Measurements from ENCODE around the gene ARSG.
A peak's percentile ranks its signal among the peaks of the same experiment; 100 is the strongest.
"Not testable (repeated sequence)": the region's sequence is repeated elsewhere in the genome, so short reads cannot be mapped to it uniquely, and the experiment has no call there.

Gene ARSG

DNA sequence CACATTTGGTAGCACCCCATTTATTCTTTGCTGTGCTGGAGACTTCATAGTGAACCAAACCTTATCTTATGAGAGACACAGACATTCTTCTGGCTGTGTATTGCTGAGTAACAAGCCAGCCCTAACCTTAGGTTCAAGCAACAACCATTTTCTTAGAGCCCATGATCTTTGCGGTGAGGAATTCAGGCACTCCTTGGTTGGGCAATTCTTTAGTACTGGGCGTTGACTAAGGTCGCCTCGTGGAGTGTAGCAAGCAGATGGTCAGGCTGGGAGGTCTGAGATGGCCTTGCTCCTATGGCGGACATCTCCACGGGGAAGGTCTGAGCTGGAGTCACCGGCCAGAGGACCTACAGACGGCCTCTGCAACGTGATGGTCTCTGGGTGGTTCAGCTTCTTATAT lies 43.1 kb downstream of the ARSG start:
- no peak for DNase-seq

DNA sequence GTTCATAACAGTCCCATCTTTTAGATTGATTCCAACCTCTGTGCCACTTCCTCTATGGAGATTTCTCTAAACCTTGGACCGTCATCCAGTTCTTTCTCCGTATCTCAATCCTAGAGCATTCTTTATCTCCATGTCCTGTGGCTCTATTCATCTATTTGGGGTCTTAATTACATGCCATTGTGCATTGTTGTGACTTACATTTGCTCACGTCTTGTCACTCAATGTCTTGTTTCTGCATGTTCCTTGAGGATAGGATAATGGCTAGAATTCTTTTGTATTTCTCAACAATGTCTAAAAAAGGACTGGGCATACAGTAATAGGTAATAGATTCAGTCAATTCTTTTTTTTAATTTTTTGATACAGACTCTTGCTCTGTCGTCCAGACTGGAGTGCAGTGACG lies 50.2 kb downstream of the ARSG start:
- no peak for DNase-seq

DNA sequence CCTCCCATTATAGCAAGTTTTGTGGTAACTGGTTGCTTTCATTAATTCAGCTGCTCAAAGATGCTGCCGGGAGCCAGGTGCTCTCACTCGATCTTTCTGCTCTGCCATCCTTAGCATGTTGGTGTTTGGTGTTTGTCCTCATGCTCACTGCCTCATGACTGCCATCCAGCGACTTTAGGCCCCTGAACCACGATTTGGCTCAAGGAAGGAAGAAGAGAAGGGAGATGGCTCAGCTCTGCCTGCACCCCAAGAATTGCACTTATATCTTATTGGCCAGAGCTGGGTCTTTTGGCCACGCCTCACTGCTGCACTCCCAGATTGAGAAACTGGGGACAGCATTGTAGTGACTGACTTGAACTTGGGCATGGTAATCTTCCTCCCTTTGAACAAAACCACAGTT lies 52.7 kb downstream of the ARSG start:
- no peak for DNase-seq

DNA sequence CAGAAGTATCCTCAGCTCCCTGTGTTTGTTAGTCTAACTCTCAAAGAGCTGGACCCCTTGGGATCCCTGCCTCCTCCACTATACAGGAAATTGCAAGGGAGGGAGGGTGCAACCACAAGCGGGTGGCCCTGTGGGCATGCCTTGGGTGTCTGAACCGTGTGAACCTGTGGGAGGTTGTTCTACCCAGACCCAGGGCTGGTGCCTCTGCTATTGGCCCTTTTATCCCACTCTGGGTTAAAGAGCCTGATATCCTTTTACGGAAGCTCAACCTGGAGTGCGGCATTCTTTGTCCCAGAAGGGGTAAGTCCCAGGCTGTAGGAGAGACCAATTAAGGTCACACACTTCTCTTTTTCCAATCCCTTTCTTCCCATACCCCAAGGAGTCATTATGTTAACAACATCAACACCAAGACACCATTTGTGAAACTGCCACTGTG lies 53.4 kb downstream of the ARSG start:
- DNase-seq: no peak

DNA sequence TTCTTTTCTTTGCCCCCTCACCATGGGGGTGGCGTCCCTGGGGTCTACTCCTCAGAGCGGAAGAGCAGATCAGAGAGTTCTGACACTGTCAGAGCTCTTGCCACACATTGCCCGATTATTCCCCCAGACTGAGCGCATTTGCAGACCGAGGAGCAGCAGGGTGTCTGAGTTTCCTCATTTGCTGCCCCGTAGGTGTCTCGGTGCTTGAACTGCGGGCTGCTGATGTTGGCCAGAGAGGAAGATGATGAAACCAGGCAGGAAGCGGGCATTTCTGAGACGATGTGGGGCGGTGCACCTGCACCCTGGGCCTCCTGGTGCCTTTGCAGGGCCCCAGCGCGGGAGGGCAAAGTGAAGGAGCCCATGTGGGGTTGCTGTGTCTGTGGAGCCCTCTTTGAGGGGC lies 55.2 kb downstream of the ARSG start:
- no peak for DNase-seq

DNA sequence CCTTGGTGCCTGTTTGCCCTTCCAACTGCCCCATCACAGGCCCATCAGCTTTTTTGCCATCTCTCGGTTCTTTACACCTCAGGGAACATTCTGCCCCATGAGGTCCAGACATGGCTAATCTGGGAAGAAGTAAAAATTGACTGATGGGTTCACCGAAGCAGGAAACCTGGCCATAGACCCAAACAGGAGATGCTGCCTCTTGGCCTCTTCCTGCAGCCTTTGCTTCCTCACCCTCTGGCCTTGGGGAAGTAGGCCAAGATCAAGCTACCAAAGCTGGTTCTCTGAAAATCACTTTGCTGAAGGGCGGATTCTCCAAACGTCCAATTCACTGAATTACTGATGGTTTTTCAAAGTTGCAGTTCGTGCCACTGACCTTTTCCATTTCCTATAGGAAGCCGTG lies 56.1 kb downstream of the ARSG start:
- no peak for DNase-seq

DNA sequence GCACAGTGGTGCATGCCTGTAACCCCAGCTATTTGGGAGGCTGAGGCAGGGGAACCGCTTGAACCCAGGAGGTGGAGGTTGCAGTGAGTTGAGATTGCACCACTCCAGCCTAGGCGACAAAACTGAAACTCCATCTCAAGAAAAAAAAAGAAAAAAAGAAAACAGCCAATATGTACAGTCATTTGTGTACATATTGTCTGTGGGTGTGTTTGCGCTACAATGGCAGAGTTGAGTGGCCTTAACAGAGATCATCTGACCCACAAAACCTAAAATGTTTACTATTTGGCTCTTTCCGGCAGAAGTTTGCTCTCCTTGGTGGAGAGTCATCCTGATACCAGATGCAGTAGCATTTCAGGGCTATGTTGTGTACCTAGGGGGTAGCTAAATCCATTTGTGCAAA lies 57.9 kb downstream of the ARSG start:
- no peak for DNase-seq

DNA sequence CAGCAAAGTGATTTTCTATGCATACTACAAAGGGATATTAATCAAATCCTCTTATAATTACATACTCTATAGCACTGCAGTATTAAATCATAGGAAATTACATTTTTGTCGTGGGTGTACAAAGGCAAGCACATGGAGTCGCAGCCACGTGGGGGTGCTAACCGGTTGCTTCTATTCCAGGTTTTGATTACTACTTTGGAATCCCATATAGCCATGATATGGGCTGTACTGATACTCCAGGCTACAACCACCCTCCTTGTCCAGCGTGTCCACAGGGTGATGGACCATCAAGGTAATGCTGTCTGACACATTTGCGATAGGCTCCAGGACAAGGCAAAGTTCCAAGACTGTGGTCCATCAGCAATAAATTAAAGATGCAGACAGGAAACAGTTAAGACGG lies 60.1 kb downstream of the ARSG start:
- DNase-seq: no peak

DNA sequence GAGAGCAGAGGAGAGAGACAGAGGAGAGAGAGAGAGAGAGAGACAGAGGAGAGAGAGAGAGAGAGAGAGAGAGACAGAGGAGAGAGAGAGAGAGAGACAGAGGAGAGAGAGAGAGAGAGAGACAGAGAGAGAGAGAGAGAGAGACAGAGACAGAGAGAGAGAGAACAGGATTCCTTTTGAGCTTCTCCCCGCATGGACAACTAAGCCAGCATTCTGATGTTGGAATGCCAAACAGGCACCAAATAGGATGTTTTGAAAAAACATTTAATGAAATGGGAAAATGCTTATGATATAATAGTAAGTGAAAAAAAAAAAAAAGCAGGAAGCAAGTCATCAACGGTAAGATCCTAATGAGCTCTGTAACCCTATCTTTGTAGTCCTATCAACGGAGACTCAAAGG lies 60.7 kb downstream of the ARSG start:
- DNase-seq: no peak

DNA sequence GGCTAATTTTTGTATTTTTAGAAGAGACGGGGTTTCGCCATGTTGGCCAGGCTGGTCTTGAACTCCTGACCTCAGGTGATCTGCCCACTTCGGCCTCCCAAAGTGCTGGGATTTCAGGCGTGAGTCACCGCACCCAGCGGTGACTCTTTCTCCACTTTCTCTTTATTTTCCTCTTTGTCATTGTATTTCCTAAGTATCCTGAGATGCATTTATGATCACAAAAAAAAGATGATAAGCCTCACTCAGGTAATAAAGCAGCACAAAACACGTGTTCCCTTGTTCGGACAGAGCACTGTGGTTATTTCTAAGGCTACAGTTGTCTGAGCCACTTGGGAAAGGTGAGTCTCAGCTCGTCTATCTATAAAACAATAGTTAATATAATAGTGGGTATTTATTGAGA lies 61.4 kb downstream of the ARSG start:
- DNase-seq: not testable (repeated sequence)

DNA sequence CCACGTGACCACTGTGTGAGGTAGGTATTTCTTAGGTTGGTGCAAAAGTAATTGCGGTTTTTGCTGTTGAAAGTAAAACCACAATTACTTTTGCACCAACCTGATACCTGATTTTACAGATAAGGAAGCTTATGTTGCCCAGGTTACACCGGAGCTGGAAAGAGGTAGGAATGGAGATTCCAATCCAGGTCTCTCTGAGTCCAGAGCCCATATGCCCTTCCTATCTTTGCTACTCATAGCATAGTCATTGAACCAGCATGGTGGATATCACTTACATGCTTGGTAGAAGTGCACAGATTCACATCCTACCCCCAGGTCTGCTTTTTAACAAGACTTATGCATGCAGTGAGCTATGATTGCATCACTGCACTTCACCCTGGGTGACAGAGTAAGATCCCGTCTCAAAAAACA lies 61.8 kb downstream of the ARSG start:
- DNase-seq: no peak

DNA sequence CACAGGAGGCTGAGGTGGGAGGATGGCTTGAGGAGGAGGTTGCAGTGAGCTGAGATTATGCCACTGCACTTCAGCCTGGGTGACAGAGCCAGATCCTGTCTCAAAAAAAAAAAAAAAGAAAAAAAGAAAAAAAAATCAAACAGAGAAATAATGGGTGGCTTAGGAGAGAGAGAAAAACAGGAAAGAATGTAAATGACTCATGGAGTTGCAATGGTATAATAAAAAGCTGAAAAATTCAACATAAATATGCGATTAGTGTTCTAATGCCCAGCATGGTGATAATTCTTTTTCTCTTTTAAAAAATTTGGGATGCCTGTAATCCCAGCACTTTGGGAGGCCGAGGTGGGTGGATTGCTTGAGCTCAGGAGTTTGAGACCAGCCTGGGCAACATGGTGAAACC lies 63.0 kb downstream of the ARSG start:
- DNase-seq: not testable (repeated sequence)

DNA sequence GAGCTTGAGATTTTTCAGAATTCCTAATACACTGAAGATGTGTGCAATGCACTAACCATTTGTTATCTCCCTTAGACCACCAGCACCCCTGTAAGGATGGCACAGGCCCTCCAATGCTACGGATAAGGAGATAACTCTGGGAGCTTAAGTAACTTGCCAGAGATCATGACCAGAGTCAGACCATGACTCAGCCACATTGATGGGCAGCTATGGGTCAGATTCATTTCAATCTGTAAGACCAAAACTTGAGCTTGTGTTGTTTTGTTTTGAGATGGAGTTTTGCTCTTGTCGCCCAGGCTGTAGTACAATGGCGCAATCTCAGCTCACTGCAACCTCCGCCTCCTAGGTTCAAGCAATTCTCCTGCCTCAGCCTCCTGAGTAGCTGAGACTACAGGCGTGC lies 63.8 kb downstream of the ARSG start:
- DNase-seq: not testable (repeated sequence)

DNA sequence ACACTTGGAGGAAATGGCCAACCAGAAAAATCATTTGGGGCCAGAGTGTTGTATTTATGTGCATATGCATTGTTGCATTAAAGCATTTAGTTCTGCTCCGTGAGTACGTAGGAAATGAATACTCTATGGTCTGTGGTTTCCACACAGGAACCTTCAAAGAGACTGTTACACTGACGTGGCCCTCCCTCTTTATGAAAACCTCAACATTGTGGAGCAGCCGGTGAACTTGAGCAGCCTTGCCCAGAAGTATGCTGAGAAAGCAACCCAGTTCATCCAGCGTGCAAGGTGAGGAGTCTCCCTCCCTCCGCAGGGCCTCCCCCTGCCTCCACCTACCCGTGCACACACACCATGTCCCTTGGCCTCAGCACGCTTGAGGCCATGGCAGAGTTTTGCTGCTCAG lies 65.2 kb downstream of the ARSG start:
- no peak for DNase-seq

DNA sequence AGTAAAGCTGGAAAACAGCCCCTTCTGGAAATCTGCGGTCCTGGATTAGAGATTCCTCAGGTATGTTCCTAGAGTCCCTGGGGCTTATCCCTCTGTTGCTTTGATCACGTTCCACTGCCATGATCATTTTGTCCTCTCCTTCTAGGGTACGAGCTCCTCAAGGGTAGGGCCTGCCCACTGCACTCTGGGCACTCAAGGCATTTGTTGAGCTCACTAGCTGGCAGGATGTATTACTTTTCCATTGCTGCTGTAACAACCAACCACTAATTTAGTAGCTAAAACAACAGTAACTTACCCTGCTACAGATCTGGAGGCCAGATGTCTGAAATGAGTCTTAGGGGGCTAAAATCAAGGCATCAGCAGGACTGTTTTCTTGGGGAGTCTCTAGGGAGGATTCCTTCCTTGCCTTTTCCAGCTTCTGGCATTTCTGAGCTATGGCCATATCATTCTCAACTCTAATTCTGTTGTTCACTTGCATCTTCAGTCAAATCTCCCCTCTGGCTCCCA lies 65.7 kb downstream of the ARSG start:
- DNase-seq: no peak

DNA sequence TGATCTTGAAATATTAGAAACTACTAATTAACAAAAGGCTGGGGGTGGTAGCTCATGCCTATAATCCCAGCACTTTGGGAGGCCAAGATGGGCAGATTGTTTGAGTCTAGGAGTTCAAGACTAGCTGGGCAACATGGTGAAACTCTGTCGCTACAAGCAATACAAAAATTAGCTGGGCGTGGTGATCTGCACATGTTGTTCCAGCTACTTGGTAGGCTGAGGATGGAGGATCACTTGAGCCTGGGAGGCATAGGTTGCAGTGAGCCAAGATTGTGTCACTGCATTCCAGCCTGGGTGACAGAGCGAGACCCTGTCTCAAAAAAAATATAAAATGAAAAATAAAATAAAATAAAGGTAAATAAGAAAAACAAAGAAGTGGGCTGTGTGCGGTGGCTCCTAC lies 66.6 kb downstream of the ARSG start:
- no peak for DNase-seq

DNA sequence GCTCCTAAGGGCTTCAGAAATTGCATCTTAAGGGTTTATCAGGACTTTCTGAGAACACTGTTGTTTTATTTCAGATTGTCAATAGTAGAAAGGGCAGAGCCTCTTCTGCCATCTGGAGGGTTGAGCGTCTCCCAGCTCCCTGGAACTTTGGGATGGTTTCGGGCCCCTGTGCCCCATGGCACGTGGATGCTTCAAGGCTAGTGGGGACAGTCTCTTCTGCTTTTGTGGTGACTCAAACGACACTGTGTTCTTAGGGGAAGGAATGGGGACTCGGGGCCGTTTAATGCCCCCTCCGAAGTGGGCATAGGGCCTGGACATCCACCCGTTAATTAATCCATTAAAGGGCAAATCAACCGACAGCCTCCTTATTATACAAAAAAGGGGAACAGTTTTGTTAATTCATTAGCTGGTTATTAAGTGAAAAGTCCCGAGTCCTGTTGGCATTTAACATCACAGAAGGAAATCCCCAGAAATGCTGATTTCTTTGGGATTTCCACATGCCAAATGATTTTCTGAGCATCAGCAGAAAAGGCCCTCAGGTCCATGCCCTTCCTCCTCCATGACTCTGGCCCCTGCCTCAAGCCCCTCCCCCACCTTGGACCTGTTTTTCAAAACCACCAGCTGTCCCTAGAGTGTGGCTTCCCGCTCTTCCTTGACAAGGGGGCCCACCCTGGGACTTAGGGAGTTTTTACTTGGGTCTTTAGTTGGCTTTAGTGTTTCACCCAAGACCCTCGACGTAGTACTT lies 68.7 kb downstream of the ARSG start:
- no peak for DNase-seq

DNA sequence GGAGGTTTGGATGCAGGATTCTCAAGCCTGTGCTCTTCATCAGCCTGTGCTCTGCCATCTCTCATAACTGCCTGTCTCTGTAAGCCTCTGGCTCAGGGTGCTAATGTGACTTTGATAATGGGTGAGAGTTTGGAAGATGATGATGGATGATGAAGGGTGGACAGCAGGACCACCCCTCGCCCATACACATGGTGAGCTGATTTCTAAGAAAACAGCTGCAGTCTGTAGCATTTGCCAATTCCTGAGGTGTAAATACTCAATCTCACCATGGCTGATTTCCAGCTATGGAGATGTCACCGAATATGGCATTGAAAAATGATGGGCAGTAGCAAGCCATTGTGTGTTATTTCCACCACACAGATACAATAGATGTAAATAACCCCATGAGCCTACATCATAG lies 74.2 kb downstream of the ARSG start:
- DNase-seq: no peak

DNA sequence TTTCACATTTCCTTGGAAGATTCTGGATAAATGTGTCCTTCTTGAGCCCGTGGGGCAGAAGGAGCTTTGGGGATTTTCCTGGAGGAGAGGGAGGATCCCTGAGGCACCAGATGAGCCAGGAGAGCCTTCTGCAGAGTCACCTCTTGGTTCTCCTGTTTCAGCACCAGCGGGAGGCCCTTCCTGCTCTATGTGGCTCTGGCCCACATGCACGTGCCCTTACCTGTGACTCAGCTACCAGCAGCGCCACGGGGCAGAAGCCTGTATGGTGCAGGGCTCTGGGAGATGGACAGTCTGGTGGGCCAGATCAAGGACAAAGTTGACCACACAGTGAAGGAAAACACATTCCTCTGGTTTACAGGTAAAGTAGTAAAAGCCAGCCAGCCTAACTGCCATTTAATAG lies 77.1 kb downstream of the ARSG start:
- DNase-seq: no peak

DNA sequence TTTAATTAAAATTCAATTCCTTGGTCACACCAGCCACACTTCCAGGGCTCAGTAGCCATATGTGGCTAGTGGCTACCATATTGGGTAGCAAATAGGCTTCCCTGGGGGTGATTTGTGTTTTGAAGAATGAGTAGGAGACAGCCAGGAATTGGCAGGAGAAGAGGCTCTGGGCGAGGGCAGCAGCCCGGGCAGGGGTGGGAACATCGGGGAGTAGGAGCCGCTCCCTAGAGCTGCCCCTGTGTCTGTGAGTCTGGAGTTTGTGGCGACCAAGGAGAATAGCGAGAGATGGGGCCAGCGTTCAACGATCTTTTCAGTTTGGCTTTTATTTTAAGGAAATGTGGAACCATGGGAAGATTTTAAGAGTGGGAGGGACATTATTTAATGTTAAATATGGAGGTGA lies 84.3 kb downstream of the ARSG start:
- DNase-seq: no peak

DNA sequence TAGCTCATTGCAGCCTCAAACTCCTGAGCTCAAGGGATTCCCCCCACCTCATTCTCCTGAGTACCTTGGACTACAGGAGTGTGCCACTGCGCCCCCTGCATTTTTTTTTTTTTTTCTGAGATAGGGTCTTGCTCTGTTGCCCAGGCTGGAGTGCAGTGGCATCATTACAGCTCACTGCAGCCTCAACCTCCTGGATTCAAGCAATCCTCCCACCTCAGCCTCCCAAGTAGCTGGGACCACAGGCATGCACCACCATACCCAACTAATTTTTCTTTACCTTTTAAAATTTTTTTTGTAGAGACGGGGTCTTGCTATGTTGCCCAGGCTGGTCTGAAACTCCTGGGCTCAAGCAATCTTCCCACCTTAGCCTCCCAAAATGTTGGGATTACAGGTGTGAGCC lies 84.9 kb downstream of the ARSG start:
- not testable (repeated sequence) for DNase-seq

DNA sequence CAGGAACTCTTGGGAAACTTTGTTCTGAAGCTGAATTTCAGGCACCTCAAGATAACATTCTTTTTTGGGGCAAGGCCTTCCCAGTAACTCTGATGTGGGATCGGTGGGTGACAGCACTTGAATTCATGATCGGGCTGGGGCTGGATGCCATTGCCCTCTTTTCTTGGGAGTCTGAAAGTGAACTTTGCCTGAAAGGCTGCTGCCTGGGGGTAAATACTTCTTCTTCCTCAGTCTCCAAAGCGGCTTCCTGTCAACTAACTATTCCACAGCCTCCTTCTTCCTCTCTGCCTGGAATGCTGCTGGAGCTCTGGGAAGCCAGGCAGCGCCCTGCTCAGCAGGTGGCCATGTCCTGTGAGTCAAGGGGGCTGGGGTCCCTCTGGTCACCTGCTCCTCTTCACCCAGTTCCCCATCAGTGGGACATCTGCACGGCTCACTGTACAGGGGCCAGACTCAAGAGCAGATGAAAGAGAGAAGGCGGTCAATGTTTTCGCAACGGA lies 86.5 kb downstream of the ARSG start:
- DNase-seq: no peak

DNA sequence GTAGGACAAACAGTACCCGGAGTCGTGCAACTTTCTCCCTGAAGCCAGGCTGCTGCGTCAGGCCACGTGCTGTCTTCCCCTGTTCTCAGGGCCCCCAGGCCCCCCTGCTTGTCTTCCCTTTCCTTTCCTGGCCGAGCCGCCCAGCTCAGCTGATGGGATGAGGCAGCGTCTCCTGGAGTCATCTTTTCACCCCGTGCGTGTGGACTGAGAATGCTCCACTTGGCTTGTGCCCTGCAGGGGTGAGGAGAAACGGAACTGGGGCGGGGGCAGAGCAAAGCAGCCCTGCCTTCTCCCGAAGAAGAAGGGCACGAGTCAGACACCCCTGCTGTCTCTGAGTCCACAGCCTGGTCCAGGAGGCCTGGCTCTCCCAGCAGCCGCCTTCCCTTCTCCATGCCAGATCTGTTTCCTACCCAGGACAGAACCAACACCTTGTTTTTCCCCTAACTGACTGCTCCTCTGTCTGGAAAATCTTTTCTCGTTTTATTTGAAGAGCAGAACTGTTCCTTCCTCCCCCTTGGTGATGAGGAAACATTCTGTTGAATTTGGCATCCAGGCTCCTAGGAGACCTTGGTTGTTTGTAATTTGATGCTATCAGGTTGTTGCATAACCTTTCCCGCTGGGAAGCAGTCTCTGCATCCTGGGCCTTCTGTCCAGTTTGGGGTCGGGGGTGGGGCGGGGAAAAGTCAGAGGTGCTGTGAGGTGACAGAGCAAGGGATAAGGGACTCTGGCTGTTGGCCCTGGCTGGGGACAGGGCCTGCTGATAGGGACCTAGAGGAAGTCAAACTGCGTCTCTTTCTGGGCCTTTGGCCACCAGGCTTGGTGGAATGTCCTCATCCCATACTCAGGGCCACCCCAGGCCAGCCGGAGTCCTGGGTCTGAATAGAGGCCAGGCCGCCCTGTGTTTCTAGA lies 87.2 kb downstream of the ARSG start:
- peak; percentile 45 for DNase-seq

DNA sequence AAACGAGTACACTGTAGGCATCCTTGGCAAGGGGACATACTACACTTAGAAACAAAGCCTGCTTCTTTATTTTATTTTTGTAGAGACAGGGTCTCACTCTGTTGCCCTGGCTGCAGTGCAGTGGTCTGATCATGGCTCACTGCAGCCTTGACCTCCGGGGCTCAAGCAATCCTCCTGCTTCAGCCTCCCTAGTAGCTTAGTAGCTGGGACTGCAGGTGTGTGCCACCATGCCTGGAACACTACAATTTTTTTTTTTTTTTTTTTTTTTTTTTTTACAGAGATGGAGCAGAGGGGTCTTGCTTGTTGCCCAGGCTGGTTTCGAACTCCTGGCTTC lies 87.8 kb downstream of the ARSG start:
- no peak for DNase-seq
